HepG2 (cell line): ENCODE measurements around the gene IL1B. TPM values are rescaled to one million over a fixed set of nuclear protein-coding genes. Genes with fewer than 3 reads are reported as not detected.

Experiments
- ATAC-seq: fragments of 200-7000 bp; cut with Tn5 transposase; 3 replicates; pipeline ENCODE4 v1.9.1; 2020; ENCODE audit warnings: mild to moderate bottlenecking, moderate library complexity
- BruUV-seq: library from RNA; stranded (reverse); fragments of 400-500 nt; replicated peaks from 2 replicates; lab custom pipeline; 2021; lab: Mats Ljungman, UMichigan
- CTCF ChIA-PET: fragments of 300-600 bp; formaldehyde crosslinking; extraction: SDS; loops from one replicate; lab custom pipeline; 2021; ENCODE audit warnings: low total read pairs, inconsistent platforms, low intra/inter-chr PET ratio; lab: Yijun Ruan, JAX
- POLR2A ChIA-PET: fragments of 350-600 bp; sonication (Branson Sonifier 250); formaldehyde crosslinking; loops from one replicate; lab custom pipeline; 2020; ENCODE audit warnings: antibody characterized with exemption, inconsistent platforms; lab: Yijun Ruan, JAX
- DNase-seq: peaks from one replicate; pipeline ENCODE4 v3.0.0-alpha.2; 2015; ENCODE audit warnings: low spot score
- FAIRE-seq: peaks from 3 replicates; lab custom pipeline; 2011; peaks lifted over from hg19 to GRCh38; lab: Jason Lieb, UNC
- H2AFZ ChIP-seq: one replicate; pipeline ENCODE4 v1.6.1; 2011; ENCODE audit warnings: low read length, inconsistent platforms
- H3K27ac ChIP-seq: fragments of 300-600 bp; 3 replicates; pipeline ENCODE4 v1.8.0; 2011; ENCODE audit warnings: mixed run types, mild to moderate bottlenecking, mixed read lengths, low read length, inconsistent platforms; ENCODE audit not compliant: insufficient read depth; ENCODE audit errors: extremely low read length
- H3K27me3 ChIP-seq, 2 experiments: fragments of 200-600 bp in 1 of 2; 2 replicates in 1 of 2; 3 replicates in 1 of 2; pipeline versions ENCODE4 v1.6.0 to v1.8.0; 2011; ENCODE audit warnings: low read length in 2 of 2, mild to moderate bottlenecking in 2 of 2, moderate library complexity in 2 of 2, inconsistent platforms in 1 of 2; ENCODE audit not compliant: insufficient read depth in 2 of 2, control insufficient read depth in 1 of 2
- H3K36me3 ChIP-seq, 2 experiments: fragments of 200-600 bp in 1 of 2; replicated peaks in 1 of 2; 2 replicates in 1 of 2; 3 replicates in 1 of 2; pipeline versions ENCODE4 v1.5.1 to v1.8.0; 2011; ENCODE audit warnings: low read length in 2 of 2, inconsistent platforms in 1 of 2; ENCODE audit not compliant: insufficient read depth in 2 of 2, control insufficient read depth in 1 of 2
- H3K4me1 ChIP-seq: 2 replicates; pipeline ENCODE4 v1.5.1; 2012; ENCODE audit warnings: low read length, inconsistent platforms; ENCODE audit not compliant: insufficient read depth
- H3K4me2 ChIP-seq: 2 replicates; pipeline ENCODE4 v1.6.0; 2011; ENCODE audit warnings: low read depth, low read length, inconsistent platforms
- H3K4me3 ChIP-seq, 3 experiments: fragments of 200-600 bp in 1 of 3; sonication (generic), shearing (Covaris generic) in 1 of 3; replicated peaks in 1 of 3; 2 replicates each; pipeline ENCODE4 v1.5.1; 2011 to 2016; ENCODE audit warnings: low read length in 3 of 3, inconsistent platforms in 2 of 3, low read depth in 2 of 3, mild to moderate bottlenecking in 2 of 3, control low read depth in 1 of 3, mixed read lengths in 1 of 3; ENCODE audit not compliant: insufficient read depth in 1 of 3
- H3K79me2 ChIP-seq: one replicate; pipeline ENCODE4 v1.6.1; 2011; ENCODE audit warnings: low read length, inconsistent platforms; ENCODE audit not compliant: insufficient read depth
- H3K9ac ChIP-seq: 2 replicates; pipeline ENCODE4 v1.6.0; 2011; ENCODE audit warnings: mild to moderate bottlenecking, low read depth, low read length, inconsistent platforms; ENCODE audit not compliant: insufficient read depth
- H3K9me3 ChIP-seq: 2 replicates; pipeline ENCODE4 v1.5.1; 2012; ENCODE audit warnings: mild to moderate bottlenecking, low read length
- H4K20me1 ChIP-seq: 2 replicates; pipeline ENCODE4 v1.6.0; 2011; ENCODE audit warnings: inconsistent platforms, mild to moderate bottlenecking, low read length, moderate library complexity; ENCODE audit not compliant: insufficient read depth
- BRCA1 ChIP-seq: sonication (generic); formaldehyde crosslinking; IDR thresholded peaks from 2 replicates; pipeline ENCODE4 v1.4.0; 2020; ENCODE audit warnings: missing genetic modification reagents
- EHMT2 ChIP-seq: fragments of 200-600 bp; sonication (generic); IDR thresholded peaks from 2 replicates; pipeline ENCODE4 v1.7.0; 2017; ENCODE audit warnings: antibody characterized with exemption, low read depth, low read length, borderline replicate concordance
- MAFF ChIP-seq: IDR thresholded peaks from 2 replicates; pipeline ENCODE4 v1.6.1; 2011; ENCODE audit warnings: low read depth, low read length, improper control_type of control experiment
- MAFK ChIP-seq, 2 experiments: IDR thresholded peaks in 1 of 2; conservative IDR thresholded peaks in 1 of 2; 2 replicates each; pipeline ENCODE4 v1.6.1; 2011; ENCODE audit warnings: improper control_type of control experiment in 2 of 2, low read length in 2 of 2
- NFKB2 ChIP-seq: sonication (generic); formaldehyde crosslinking; IDR thresholded peaks from 2 replicates; pipeline ENCODE4 v1.4.0; 2020; ENCODE audit warnings: missing genetic modification reagents, borderline replicate concordance
- RCOR2 ChIP-seq: IDR thresholded peaks from 2 replicates; pipeline ENCODE4 v1.6.1; 2016; ENCODE audit warnings: missing biosample characterization, missing genetic modification reagents
- SRSF1 ChIP-seq: fragments of 200-400 bp; formaldehyde crosslinking; optimal IDR thresholded peaks from 2 replicates; pipeline ENCODE3; 2017; ENCODE audit warnings: mild to moderate bottlenecking, low read depth, low read length, moderate library complexity
- SRSF4 ChIP-seq: fragments of 200-400 bp; formaldehyde crosslinking; IDR thresholded peaks from one replicate; pipeline ENCODE4 v1.6.1; 2018; ENCODE audit warnings: mild to moderate bottlenecking, low read depth, low read length, moderate library complexity; ENCODE audit not compliant: poor library complexity, severe bottlenecking
- STAT5B ChIP-seq: sonication (generic); formaldehyde crosslinking; IDR thresholded peaks from 2 replicates; pipeline ENCODE4 v1.4.0; 2020; ENCODE audit warnings: missing genetic modification reagents
- TAF15 ChIP-seq: fragments of 200-400 bp; formaldehyde crosslinking; IDR thresholded peaks from one replicate; pipeline ENCODE4 v1.6.1; 2018; ENCODE audit warnings: mild to moderate bottlenecking, low read depth, low read length; ENCODE audit not compliant: poor library complexity, severe bottlenecking
- TGIF2 ChIP-seq: IDR thresholded peaks from 2 replicates; pipeline ENCODE4 v1.6.1; 2016; ENCODE audit warnings: control low read depth, missing compliant biosample characterization
- ZMYM4 ChIP-seq: sonication (generic); formaldehyde crosslinking; IDR thresholded peaks from 2 replicates; pipeline ENCODE4 v1.8.1; 2023; ENCODE audit warnings: mild to moderate bottlenecking, missing genetic modification reagents
- ZNF513 ChIP-seq: sonication (generic); formaldehyde crosslinking; conservative IDR thresholded peaks from 2 replicates; pipeline ENCODE4 v1.5.0; 2020; ENCODE audit warnings: missing genetic modification reagents
- ZNF766 ChIP-seq: sonication (generic); formaldehyde crosslinking; IDR thresholded peaks from 2 replicates; pipeline ENCODE4 v1.5.0; 2020; ENCODE audit warnings: missing genetic modification reagents, borderline replicate concordance
- WGBS: methylation state at CpG from one replicate; pipeline ENCODE4 v1.1.6; 2017; ENCODE audit warnings: low lambda C conversion rate; 5-methylcytosine and 5-hydroxymethylcytosine counted together
- in situ Hi-C: cut with HindIII; loops from 2 replicates; pipeline ENCODE4 v1.10.0; 2017; ENCODE audit warnings: low pct_unique_long_range_greater_than_20kb; ENCODE audit not compliant: extremely low pct_ligation_motif_present
- intact Hi-C: fragments of 100-400 bp; cut with micrococcal nuclease; formaldehyde crosslinking; loops from one replicate; pipeline ENCODE4 v1.10.0; 2022; ENCODE audit not compliant: unreplicated experiment
- polyA plus RNA-seq, 8 experiments: library from polyadenylated mRNA; depleted of rRNA in 3 of 8; stranded (reverse) in 7 of 8; unstranded in 1 of 8; fragments of >200 nt; fragmentation: Illumina TruSeq in 4 of 8; extraction: Trizol in 4 of 8; gene quantifications; 2 replicates each; pipeline versions ENCODE4 v1.2.1 to v1.2.3, GENCODE V29; 2011 to 2016; ENCODE audit warnings: low read depth in 4 of 8, missing spikeins in 1 of 8, mixed read lengths in 1 of 8; ENCODE audit not compliant: insufficient read depth in 1 of 8
- total RNA-seq, 5 experiments: library from RNA; depleted of rRNA; stranded (reverse); fragments of >200 nt; fragmentation: Illumina TruSeq; extraction: Trizol; gene quantifications; 2 replicates each; pipeline ENCODE4 v1.2.3, GENCODE V29; 2016; ENCODE audit warnings: low read depth in 1 of 5

Gene IL1B
- total and polyA plus RNA-seq, 2 of the 13 experiments (the other 11 are each of a cell fraction or from before 2014, with no cell fraction given) = 0.18 TPM; not detected in 1

- TF ChIP-seq MAFF = peak; percentile 77
- TF ChIP-seq EHMT2 = peak; percentile 61; the same call in 1 of the 2 replicates
- TF ChIP-seq SRSF4 = no peak
- no peak for TF ChIP-seq NFKB2 (CRISPR knock-in tag)
- no peak for TF ChIP-seq RCOR2
- TF ChIP-seq ZNF513 (CRISPR knock-in tag) = no peak
- 0 out of 2 replicates have a peak, but pooled peaks have one; percentile 23 for TF ChIP-seq ZMYM4 (CRISPR knock-in tag)
- no peak for TF ChIP-seq TGIF2 (CRISPR knock-in tag)
Measured at GRCh38 chr2:112790305-112790704, 46.3 kb downstream of the IL1B start (continued).

GRCh38 chr2:112789186-112789585, 47.4 kb downstream of the IL1B start:
- no peaks in the 10 kb centered on the region for H4K20me1 ChIP-seq
- WGBS = 100% methylated on average over 1 of the region's 1 CpG
- no peak overlapping the region for H2AFZ ChIP-seq
- H3K4me3 ChIP-seq = no peak overlapping the region
- H3K9ac ChIP-seq = no peak overlapping the region
- ATAC-seq (no peak), DNase-seq (no peak), FAIRE-seq (no peak)
- in situ Hi-C loops = no loop called here
- no peaks in the 10 kb centered on the region for H3K36me3 ChIP-seq
- POLR2A ChIA-PET = no interaction called here
- H3K79me2 ChIP-seq = no peaks in the 10 kb centered on the region
- peaks cover 35% of the 10 kb centered on the region for H3K4me1 ChIP-seq
- TF ChIP-seq MAFK (conservative IDR thresholded peaks at IDR 0.05 in 1 of 2, IDR thresholded peaks at IDR 0.05 in 1 of 2; ENCODE audit: low read length in 2 of 2) = peak; percentile 33 to 60; a peak in 3 of 4 replicates
- no peak for TF ChIP-seq STAT5B (CRISPR knock-in tag)
- no peak for TF ChIP-seq BRCA1 (CRISPR knock-in tag)
- TF ChIP-seq SRSF1 = no peak
- no peak for TF ChIP-seq ZNF766 (CRISPR knock-in tag)
- peak; percentile 29; the same call in 1 of the 2 replicates for TF ChIP-seq MAFF
- TF ChIP-seq TAF15 = no peak
- intact Hi-C loops = no loop called here
- no peaks in the 10 kb centered on the region for H3K9me3 ChIP-seq
- BruUV-seq = no TSS peak
- CTCF ChIA-PET = no interaction called here
- no peak overlapping the region for H3K27ac ChIP-seq
- H3K27me3 ChIP-seq = no peaks in the 10 kb centered on the region
- H3K4me2 ChIP-seq = no peak overlapping the region
